Measurements from ENCODE around the gene PRKG1.
"Not testable (repeated sequence)": the region's sequence is repeated elsewhere in the genome, so short reads cannot be mapped to it uniquely, and the experiment has no call there.

Gene PRKG1

DNA sequence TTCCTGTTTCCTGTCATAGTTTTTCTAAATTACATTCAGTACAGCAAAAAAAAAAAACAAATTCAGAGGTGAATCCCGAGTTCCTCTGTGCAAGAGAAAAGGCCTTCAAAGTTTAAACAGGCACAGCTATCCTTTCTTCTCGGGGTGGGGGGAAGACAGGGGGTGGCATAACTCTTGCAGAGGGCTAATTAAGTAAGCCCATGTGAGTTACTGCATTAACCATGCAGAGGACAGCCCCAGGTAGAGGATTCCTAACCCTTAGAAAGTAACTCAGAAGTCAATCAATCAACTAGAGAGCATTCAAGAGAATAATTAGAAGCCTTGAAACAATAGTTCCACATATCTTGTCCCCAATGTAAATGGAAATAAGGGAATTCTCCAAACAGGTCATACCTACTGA is 454.2 kb downstream of the PRKG1 start:
- DNase-seq = no peak

DNA sequence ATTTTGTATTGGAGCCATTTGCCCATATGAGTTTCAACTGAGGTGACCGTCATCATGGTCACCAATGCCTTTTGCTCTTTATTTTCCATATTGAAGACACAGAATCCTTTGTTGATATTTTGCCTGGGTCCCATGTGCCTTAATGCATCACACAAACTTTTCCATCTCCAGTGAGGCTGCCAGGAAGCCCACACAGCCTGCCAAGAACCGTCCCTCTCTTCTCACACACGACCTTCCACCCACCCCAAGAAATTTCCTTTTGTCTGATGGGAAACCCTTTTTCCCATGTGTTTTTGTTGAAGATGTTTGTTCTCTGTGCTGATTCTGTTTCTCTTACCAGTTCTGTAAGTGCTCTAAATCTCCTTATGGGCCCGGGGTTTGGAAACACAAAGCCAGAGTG is 456.3 kb downstream of the PRKG1 start:
- no peak for DNase-seq

DNA sequence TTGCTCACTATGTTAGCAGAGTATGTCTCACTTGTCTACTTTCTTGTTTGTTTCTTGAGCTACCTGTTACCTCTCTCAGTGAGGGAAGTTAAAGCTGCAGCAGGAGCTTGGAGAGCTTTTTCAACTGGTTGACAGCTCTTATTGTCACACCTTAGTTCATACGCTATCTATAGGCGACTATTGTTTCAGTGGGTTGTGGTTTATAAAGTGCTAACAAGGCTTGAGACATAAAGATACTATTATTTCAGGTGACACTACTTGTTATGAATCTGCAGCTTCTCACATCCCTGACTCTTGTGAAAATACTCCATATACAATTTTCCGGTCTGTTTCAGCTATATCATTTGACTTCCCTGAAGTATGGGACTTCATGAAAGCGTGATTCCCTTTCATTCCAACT is 457.8 kb downstream of the PRKG1 start:
- DNase-seq = no peak

DNA sequence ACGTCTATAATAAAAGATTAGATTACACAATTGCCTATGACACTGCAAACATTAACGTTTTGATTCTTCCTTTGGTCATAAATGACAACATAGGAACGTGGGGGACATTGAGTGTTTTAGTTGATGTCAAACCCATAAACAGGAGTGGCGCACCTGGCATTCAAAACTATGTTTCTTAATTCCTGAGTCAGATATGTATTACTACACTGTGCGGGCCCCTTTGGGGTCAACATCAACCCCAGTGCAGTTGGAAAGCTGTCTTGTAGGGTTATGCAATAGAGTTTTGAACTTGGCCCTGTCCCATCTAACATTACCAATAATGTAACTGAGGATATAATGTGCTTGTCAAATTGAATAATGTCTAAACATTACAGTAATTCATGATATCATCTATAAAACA is 468.6 kb downstream of the PRKG1 start:
- no peak for DNase-seq

DNA sequence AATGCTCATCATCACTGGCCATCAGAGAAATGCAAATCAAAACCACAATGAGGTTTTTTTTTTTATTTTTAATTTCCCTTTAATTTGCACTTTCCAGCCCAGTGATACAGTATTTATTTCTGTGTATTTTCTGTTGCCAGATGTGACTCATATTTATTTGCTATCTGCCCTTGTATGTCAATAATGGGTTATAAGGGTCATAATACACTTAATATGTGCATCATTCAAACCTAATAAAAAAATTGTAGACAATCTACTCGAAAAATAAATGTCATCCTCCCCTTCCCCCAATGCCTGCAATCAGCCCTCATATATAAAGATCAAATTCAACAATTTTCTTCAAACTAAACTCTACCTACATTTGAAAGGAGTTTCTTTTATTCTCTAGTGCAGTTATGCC is 470.6 kb downstream of the PRKG1 start:
- no peak for DNase-seq

DNA sequence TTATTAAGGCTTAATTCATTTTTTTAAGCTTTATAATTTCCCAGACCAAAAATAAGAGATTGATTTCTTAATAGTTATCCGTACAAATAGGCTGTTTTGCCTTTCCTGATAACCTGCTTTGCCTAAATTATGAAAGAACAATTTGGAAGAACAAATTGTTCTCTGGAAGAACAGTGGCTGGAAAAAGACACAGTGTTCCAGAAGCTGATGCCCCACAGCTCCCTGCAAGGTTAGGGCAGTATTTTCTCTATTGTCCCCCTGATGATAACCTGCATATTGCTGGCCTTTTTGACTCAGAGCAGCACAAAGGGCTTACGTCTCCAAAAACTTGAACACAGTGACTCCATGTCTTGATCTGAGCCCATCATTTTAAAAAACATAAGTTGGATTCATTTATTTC is 473.7 kb downstream of the PRKG1 start:
- no peak for DNase-seq

DNA sequence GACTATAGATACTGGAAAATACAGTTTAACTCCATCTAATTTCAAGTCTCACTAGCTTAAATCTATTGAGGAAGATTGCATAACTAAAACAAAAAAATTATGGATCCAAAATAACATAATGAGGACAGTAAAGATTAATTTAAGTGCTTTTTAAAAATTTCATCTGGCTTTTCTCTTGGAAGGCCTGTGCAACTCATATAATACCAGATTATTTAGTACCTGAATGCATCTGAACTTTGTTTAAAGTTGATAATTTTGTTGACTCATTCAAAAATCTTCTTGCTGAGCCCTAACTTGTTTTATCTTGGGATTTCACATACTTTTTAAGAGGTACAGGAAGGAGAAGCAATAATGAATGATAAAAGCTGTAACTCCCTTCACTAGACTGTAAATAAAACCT is 478.6 kb downstream of the PRKG1 start:
- no peak for DNase-seq

DNA sequence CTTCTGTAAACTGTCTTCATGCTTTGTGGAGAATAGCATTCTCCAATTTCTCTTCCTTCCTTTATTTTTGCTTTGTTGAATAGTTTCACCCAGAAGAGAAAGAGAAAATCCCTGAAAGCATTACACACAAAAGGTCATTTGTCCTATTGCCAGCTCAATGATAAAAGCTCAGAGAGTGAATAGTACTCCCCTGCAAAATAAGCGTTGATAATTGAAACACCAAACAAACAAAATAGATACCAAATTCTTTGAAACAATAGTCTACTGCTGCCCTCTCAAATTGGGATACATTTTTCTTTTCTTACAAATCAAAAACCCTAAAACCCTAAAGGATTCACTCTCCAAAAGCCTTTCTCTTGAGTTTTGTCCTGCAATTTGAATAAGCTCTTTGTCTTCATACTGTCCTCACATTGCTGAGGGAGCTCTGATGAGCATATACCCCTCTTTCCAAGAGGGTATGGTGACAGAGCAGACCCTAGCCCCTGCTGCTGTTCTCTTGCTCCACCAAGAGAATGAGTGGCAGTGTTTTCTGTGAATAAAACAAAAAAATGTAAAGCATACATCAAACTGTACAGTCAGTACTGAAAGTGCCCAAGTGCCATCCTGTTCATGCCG is 490.7 kb downstream of the PRKG1 start:
- no peak for DNase-seq

DNA sequence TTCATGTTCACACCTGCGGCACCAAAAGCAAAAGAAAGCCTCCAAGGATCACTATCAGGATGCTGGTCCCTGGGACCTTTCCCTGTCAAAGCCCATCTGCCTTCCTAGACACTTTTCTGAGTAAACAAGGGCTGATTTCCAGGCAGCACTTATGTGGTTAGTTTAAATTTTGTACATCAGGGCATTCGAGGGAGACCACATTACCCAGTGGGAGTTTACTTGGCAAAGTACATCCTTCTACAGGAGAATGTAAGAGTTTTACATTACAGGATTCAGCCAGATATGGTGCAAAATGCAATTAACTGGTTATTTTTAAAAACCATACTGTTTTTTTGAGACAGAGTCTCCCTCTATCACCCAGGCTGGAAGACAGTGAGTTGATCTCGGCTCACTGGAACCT is 493.0 kb downstream of the PRKG1 start:
- DNase-seq = no peak

DNA sequence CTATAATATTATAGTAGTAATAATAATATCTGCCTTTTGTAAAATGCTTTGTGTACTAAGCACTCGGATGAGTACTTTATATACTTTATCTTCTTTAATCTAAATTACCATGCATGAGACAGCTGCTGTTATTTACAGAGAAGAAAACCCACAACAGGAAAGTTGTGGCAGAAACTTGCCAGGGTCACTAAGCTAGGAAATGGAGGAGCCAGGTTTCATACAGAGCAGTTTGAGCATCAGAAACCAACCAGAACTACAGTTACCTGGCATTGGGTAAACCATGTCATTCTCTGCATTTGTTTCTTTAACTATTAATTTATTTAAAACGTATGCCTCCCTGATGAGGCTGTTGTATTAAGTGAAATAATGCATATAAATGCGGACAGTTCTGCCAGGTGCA is 495.2 kb downstream of the PRKG1 start:
- DNase-seq = no peak

DNA sequence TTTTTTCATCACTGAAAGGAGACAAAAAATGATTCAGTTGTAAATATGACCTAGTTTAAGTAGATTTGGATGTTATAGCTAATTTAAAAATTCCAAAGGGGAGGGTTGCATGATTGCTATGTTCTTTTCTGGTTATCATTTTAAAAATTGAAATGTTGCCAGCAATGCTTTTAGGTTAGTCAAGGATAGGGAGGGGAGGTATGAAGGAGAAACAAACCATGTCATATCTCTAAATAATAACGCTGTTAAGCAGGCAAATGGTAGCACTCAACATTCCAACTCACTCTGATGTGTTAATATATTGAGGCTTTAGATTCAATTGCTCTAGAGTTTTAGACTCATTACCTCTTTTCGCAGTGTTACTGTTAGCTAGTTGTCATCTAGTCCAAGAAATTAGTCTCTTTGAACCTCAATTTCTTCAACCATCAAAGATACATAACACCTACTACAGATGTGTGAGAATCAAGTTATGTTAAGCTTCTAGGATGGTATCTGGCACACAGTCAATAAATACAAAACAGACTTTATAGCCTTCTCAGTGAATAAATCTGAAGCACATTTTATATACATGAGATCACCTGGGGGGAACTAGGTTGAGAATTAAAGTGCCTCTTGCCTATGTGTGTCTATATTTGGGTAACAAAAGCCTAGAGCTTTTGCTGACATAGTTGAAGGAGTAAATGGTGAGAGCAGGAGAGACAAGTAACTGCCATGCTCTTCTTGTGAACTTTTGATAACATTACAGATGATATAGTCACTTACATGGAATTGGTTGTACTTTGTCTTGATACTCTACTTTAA is 500.2 kb downstream of the PRKG1 start:
- DNase-seq = no peak

DNA sequence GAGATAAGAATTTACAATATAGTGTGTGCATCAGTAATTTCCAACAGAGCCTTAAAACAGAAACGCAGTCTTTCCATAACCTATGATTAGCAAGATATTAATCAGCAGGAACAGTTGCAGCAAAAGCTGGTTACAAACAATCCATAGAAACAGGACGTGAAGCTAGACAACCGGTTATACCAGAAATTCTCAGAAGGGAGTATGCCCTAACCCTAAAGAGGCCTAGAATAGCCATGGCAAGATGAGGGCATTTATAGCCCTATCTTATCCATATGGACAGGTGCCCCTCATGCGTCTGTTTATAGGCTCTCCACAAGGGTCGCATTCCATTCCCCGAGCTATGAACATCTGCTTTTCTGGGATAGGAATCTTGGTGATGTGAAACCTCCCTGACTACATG is 506.9 kb downstream of the PRKG1 start:
- not testable (repeated sequence) for DNase-seq

DNA sequence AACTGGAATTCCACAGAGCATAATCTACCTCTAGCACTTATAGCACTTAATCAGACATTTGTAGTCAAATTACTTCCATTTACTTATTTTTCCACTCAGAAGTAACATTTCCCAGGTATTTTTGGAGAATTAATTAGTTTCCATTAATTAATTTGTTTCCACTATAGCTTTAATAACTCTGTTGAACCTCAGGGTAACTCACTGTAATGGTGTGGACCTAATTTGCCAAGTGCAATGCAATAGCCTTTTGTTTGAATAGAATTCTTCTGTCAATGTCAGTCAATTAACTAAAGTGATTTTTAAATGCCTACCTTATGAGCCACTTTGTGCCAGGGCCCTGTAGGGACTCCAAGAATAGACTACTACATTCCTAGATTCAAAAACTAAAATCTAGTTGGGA is 509.7 kb downstream of the PRKG1 start:
- DNase-seq = no peak

DNA sequence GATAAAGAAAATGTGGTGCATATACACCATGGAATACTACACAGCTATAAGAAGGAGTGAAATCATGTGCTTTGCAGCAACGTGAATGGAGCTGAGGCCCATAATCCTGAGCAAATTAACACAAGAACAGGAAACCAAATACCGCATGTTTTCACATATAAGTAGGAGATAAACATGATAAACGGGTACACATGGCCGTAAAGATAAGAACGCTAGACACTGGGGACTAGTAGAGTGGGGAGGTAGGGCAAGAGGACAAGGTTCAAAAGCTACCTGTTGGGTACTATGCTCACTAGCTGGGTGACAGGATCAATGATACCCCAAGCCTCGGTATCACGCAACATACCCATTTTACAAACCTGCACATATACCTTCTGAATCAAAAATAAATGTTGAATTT is 511.5 kb downstream of the PRKG1 start:
- DNase-seq = no peak

DNA sequence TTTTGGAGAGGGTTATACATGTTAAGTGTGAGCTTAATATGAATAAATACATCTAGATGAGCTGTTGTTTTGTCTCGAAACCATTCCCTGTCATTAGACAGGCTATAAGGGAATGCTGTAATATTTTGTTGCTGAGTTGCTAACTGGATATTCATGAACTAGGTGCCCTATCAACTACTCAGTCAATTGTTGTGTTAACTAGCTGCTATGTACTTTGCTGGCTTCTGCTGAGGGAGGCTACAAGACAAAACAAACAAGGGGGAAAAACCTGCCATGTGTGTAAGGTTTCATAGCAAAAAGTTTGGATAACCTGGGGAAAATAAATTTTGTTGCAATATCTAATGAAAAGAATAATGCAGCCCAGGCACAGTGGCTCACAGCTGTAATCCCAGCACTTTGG is 514.7 kb downstream of the PRKG1 start:
- no peak for DNase-seq

DNA sequence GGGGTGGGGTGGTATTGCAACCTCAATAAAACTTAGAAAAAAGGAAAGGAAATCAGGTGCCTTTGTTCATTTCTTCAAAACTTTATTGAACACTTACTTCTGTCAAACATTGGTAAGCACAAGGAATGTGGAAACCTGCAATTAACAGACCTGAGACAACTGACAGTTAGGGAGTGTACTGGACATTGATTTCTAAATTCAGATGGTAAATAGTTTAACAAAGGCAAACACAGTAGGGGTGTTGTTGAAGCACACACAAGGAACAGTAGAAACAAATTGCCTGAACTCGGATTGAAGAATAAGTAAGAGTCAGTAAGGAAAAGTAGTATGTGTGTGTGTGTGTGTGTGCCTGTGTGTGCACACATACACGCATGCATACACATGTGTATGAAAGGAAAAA is 516.5 kb downstream of the PRKG1 start:
- no peak for DNase-seq

DNA sequence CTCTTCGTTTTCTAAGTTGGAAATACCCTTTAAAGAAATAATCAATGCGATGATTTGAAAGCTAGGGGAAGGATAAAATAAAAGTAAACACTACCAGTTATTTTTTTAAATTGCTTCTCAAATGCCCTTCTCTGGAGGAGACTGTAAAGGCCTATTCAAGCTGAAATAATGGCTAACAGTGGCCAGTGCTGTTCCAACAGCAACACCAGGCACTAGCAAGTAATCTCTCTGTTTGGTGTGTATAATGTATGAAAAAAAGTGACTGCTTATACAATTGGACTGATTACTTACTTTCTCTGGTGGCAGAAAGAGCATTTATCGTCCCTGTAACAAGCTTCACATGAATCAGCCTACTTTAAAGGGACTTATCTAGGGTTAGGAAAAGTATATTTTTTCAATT is 522.4 kb downstream of the PRKG1 start:
- DNase-seq = no peak

DNA sequence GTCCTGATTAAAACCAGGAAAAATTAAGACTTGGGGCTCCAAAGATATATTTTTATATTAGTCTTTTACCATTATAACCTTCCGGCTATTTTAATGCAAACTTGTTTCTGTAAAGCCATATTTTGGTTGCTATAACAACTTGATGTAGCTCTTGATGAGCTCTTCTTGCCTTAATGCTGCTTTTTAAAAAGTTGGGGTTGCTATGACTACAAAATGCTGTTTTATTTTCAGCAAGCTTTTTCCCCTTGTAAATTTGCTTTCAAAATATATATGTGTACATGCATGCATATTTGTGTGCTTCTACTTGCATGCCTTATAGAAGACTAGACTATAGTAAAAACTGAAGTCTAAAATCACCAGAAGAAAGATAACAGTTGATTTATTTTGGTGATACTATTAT is 525.4 kb downstream of the PRKG1 start:
- DNase-seq = no peak

DNA sequence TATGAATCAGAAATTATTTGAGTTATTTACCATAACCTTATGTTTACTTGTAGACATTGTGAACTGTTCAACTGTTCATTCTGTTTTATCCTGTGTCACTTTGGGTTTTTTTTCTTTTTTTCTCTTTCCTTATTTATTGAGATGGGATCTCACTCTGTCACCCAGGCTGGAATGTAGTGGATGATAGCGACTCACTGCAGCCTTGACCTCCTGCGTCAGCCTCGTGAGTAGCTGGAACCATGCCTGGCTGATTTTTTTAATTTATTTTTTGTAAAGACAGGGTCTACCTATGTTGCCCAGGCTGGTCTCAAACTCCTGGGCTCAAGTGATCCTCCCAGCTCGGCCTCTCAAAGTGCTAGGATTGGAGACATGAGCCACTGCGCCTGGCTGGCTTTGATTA is 528.0 kb downstream of the PRKG1 start:
- DNase-seq = no peak

DNA sequence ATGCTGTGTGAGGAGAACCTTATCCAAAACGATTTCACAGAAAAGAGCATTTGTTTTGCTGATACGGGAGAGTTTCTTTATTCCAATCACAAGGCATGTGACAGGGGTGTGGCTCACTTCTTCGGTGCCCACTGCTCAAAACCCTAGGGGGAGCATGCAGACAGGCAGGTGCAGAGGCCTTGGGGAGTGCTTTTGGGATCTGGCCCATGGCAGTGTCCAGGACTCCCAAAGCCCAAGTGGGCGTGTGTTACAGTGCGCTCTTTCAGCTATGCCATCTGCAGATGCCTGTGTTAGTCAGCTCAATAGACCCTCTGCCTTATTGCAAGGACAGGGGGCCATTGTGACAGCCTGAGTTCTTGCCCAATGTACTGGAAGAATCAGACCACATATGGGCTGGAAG is 530.3 kb downstream of the PRKG1 start:
- no peak for DNase-seq

DNA sequence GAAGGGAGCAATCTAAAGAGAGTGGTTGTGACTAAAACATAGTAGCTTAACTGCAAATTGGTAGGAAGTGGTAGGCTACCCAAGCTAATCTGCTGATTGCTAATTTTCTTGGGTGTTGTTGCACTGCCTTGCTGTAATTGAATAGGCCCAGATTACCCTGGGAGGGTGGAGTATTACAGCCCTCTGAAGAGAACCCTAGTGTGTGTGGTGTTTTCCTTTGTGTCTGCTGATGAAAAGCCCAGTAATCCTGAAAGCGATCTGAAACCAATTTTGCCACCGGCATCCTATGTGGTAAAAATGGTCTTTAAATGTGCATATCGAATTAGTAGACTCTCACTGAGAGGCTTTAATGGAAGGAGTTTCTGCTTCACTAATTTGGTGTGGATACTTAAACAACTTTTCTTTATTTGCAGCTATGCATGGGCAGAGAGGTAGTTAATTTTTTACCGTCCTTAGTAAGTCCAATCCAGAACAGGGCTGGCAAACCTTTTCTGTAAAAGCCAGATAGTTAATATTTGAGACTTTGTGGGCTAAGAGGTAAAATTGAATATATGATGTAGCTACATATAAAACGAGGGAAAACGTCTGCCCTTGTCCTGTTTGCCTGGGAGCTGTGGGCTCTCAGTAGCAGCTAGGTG is 532.7 kb downstream of the PRKG1 start:
- DNase-seq = no peak

DNA sequence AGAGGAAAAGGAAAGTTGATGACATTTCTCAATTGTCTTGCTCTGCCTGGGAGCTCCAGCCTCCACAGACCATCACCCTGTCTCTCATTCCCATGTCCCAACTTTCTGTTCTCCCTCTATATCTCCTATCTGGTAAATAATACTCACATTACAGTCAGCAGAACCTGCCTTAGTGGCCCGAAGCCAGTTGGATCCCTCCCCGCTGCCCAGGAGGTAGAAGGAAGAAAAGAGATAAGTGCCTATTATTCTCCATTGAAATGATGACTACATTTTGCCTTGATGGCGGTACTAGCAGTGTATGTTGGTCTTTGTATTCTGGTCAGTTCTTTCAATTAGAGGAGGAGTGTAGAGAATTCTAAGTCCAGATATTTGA is 533.2 kb downstream of the PRKG1 start:
- DNase-seq = no peak

DNA sequence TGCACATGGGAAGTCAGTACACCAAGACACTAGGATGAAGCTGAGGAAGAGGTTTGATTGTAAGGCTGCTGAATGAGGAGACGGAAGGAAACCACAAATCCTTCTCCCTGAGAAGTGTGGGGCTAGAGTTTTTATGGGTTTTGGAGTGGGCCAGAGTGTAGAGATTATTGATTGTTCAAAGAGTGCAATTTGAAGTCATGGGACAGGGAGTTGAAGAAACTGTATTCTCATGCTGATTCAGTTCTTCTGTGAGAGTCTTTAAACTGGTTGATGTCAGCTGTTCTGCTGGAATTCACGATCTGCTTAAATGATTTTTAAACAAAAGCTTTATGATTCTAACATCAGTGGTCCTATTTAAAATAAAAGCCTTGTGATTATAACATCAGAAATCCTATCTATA is 533.9 kb downstream of the PRKG1 start:
- no peak for DNase-seq

DNA sequence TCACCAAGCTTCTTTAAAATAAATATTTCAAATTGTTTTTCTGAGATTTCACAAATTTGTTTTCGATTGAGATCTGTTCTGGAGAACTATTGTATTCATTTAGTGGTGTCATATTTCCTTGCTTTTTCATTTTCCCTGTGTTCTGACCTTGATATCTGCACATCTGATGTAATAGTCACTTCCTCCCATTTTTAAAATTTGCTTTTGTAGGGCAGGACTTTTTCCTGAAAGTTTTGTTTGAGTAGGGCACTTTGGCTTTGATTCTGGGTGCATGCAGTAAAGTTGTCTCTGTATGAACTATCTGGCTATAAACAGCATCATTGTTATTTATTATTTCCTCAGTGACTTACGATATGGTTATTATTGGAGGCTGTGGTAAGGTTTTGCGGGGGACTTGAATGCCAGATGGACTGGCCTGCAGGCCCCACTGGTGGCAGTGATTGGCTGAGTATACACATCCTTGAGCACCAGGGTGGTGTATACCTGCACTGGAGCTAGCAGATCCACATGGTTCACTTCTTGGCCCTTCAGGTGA is 541.5 kb downstream of the PRKG1 start:
- DNase-seq = no peak

All from activated gamma-delta T cell (primary cell).